Measurements from ENCODE around the gene ZNF785.

- TF ChIP-seq CTCF (optimal IDR thresholded peaks at IDR 0.05 in 1 of 3, IDR thresholded peaks at IDR 0.05 in 1 of 3, conservative IDR thresholded peaks at IDR 0.05 in 1 of 3; ENCODE audit: extremely low read depth in 1 of 3, insufficient read depth in 2 of 3, low read length in 3 of 3) (no peak), EZH2 (IDR thresholded peaks at IDR 0.05; ENCODE audit: low read length) (no peak)
These were observed 32.5 kb downstream of the ZNF785 start for GRCh38 chr16:30552956-30553355.
